HL-60 (cell line): ENCODE data around the gene RSBN1L.

ENCODE experiments used
- DNase-seq, 2 experiments: peaks; one replicate each; pipeline ENCODE4 v3.0.0-alpha.2; 2010 to 2020; ENCODE audit warnings: low read depth in 1 of 2, low spot score in 1 of 2
- H3K27ac ChIP-seq: fragments of 250-450 bp; sonication (Bioruptor Pico); replicated peaks from 2 replicates; pipeline ENCODE4 v1.5.1; 2020; ENCODE audit warnings: mild to moderate bottlenecking, moderate library complexity
- H3K27me3 ChIP-seq: fragments of 250-450 bp; sonication (Bioruptor Pico); 2 replicates; pipeline ENCODE4 v1.5.1; 2021; ENCODE audit warnings: mild to moderate bottlenecking, moderate library complexity; ENCODE audit not compliant: insufficient read depth, poor library complexity, severe bottlenecking
- H3K4me3 ChIP-seq: replicated peaks from 2 replicates; pipeline ENCODE4 v1.5.1; 2011; ENCODE audit warnings: mild to moderate bottlenecking, control low read depth, low read length; ENCODE audit not compliant: insufficient read depth
- GABPA ChIP-seq: IDR thresholded peaks from 2 replicates; pipeline ENCODE4 v1.6.1; 2012; ENCODE audit warnings: low read depth
- POLR2AphosphoS5 ChIP-seq: IDR thresholded peaks from 2 replicates; pipeline ENCODE4 v1.6.1; 2012; ENCODE audit warnings: low read depth
- SPI1 ChIP-seq: IDR thresholded peaks from 2 replicates; pipeline ENCODE4 v1.6.1; 2012; ENCODE audit warnings: low read depth, mild to moderate bottlenecking, borderline replicate concordance
- TF ChIP-seq, protein P1 (sequence below): IDR thresholded peaks from one replicate; pipeline ENCODE4 v1.5.1; 2011; ENCODE audit warnings: low read length, control low read depth, inconsistent platforms; ENCODE audit not compliant: insufficient read depth
- TF ChIP-seq, protein P2 (sequence below): IDR thresholded peaks from 2 replicates; pipeline ENCODE4 v1.6.1; 2012; ENCODE audit warnings: low read depth; ENCODE audit not compliant: insufficient replicate concordance

The RSBN1L gene

DNA sequence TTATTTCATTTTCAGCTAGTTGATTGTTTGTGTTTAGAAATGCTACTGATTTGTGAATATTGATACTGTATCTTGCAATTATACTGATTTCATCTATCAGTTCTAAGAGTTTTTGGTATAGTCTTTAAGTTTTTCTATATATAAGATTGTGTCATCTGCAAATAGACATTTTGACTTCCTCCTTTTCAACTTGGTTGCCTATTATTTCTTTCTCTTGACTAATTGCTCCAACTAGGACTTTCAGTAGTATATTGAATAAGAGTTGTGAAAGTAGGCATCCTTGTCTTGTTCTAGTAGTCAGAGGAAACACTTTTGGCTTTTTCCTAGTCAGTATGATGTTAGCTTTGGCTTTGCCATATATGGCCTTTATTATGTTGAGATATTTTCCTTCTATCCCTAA is 122.8 kb downstream of the RSBN1L start:
- no peak for DNase-seq
- Histone ChIP-seq H3K4me3 (no peak overlapping the region), H3K27ac (no peak overlapping the region), H3K27me3 (no peaks in the 10 kb centered on the region)
- TF ChIP-seq, protein P1, sequence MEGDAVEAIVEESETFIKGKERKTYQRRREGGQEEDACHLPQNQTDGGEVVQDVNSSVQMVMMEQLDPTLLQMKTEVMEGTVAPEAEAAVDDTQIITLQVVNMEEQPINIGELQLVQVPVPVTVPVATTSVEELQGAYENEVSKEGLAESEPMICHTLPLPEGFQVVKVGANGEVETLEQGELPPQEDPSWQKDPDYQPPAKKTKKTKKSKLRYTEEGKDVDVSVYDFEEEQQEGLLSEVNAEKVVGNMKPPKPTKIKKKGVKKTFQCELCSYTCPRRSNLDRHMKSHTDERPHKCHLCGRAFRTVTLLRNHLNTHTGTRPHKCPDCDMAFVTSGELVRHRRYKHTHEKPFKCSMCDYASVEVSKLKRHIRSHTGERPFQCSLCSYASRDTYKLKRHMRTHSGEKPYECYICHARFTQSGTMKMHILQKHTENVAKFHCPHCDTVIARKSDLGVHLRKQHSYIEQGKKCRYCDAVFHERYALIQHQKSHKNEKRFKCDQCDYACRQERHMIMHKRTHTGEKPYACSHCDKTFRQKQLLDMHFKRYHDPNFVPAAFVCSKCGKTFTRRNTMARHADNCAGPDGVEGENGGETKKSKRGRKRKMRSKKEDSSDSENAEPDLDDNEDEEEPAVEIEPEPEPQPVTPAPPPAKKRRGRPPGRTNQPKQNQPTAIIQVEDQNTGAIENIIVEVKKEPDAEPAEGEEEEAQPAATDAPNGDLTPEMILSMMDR = no peak
- TF ChIP-seq SPI1 = peak; percentile 70

DNA sequence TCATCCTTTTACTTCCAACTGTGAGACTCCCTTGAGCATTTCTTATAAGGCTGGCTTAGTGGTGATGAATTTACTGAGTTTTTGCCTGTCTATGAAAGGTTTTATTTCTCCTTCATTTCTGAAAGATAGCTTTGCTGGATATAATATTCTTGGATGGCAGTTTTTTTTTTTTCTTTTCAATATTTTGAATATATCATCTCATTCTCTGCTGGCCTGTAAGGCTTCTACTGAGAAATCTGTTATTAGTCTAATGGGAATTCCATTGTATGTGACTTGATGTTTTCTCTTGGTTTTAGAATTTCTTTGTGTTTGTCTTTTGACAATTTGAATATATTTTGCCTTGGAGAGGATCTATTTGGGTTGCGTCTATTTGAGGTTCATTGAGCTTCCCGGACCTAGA is 124.7 kb downstream of the RSBN1L start:
- H3K27me3 ChIP-seq = no peaks in the 10 kb centered on the region
- no peak overlapping the region for H3K27ac ChIP-seq
- no peak for DNase-seq
- H3K4me3 ChIP-seq = no peak overlapping the region
- TF ChIP-seq, protein P2, sequence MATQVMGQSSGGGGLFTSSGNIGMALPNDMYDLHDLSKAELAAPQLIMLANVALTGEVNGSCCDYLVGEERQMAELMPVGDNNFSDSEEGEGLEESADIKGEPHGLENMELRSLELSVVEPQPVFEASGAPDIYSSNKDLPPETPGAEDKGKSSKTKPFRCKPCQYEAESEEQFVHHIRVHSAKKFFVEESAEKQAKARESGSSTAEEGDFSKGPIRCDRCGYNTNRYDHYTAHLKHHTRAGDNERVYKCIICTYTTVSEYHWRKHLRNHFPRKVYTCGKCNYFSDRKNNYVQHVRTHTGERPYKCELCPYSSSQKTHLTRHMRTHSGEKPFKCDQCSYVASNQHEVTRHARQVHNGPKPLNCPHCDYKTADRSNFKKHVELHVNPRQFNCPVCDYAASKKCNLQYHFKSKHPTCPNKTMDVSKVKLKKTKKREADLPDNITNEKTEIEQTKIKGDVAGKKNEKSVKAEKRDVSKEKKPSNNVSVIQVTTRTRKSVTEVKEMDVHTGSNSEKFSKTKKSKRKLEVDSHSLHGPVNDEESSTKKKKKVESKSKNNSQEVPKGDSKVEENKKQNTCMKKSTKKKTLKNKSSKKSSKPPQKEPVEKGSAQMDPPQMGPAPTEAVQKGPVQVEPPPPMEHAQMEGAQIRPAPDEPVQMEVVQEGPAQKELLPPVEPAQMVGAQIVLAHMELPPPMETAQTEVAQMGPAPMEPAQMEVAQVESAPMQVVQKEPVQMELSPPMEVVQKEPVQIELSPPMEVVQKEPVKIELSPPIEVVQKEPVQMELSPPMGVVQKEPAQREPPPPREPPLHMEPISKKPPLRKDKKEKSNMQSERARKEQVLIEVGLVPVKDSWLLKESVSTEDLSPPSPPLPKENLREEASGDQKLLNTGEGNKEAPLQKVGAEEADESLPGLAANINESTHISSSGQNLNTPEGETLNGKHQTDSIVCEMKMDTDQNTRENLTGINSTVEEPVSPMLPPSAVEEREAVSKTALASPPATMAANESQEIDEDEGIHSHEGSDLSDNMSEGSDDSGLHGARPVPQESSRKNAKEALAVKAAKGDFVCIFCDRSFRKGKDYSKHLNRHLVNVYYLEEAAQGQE = no peak
- TF ChIP-seq SPI1 = no peak

DNA sequence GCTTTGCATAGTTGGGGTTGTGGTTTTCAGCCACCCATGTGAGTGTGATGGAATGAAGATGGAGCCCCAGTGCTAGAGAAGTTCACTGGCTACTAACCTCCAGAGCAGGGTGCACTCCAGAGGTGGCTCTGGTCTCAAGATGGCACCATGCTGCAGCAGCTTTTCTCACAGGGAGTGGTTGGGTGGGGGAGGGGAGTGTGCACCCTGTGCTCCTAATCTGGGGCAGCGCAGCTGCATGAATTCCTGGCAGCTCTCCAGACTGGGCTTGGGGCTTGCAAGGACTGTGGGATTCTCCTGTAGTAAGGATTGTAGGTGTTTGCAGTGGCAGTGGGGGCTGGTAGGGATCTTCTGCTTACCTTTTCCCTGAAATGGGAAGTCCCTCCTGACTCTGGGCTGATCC is 126.0 kb downstream of the RSBN1L start:
- Histone ChIP-seq H3K4me3 (no peak overlapping the region), H3K27me3 (no peaks in the 10 kb centered on the region), H3K27ac (no peak overlapping the region)
- TF ChIP-seq, protein P1 = no peak
- TF ChIP-seq SPI1 (no peak), POLR2AphosphoS5 (no peak), GABPA (no peak)
- TF ChIP-seq, protein P2 = no peak
- DNase-seq = no peak

DNA sequence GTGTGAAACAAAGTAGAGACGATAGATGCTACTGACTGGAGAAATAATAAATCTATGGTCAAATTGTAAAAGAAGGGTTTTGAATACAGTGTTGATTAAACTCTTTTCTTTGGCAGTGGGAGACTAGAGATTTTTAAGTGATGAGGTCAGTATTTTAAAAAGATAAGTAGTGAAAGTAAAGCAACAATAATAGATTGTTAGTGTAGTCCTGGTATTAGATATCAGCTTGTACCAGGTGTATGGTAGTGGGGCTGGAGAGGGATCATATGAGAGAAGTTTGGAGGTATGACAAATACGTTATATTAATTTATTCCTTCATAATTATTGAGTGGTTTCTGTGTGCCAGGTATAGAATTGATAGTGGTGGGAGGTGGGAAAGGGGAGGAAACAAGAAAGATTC is 127.5 kb downstream of the RSBN1L start:
- Histone ChIP-seq H3K4me3 (no peak overlapping the region), H3K27ac (no peak overlapping the region), H3K27me3 (no peaks in the 10 kb centered on the region)
- DNase-seq = no peak
- TF ChIP-seq, protein P2 = no peak
- TF ChIP-seq SPI1 = no peak
- TF ChIP-seq POLR2AphosphoS5 = no peak
- TF ChIP-seq, protein P1 = no peak
- no peak for TF ChIP-seq GABPA
